ENCODE data around the gene NR4A3. TPM values are rescaled to one million over a fixed set of nuclear protein-coding genes. Genes with fewer than 3 reads are reported as not detected.

The NR4A3 gene
- total and polyA plus RNA-seq, 2 of the 13 experiments (the other 11 are each of a cell fraction or from before 2014, with no cell fraction given) = 0.02 to 0.09 TPM

DNA sequence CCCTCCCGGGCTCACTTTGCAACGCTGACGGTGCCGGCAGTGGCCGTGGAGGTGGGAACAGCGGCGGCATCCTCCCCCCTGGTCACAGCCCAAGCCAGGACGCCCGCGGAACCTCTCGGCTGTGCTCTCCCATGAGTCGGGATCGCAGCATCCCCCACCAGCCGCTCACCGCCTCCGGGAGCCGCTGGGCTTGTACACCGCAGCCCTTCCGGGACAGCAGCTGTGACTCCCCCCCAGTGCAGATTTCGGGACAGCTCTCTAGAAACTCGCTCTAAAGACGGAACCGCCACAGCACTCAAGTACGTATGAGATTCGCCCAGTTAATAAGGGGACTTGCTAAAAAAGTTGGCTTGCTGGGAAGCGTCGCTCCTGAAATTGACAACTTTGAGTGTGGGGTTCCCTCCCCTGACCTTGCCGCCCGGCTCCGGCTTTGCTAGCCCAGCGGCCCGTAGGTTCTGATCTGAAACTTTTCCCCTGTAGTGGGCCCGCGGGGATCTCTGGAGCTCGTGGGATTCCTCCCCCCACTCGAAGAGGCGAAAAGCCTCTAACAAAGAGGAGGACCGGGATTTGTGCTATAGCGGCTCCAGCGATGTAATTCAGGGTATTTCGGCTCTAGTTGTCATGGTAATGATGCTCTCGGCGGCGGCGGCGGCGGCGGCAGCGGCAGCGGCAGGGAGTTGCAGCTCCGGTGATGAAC lies 572 bp downstream of the NR4A3 start (continued):
- TF ChIP-seq AKAP8 (CRISPR knock-in tag; IDR thresholded peaks at IDR 0.05) (no peak), RELA (CRISPR knock-in tag; IDR thresholded peaks at IDR 0.05) (no peak), ZNF841 (CRISPR knock-in tag; IDR thresholded peaks at IDR 0.05; ENCODE audit: borderline replicate concordance) (no peak), ZNF101 (CRISPR knock-in tag; IDR thresholded peaks at IDR 0.05; ENCODE audit: borderline replicate concordance, low read depth) (no peak), U2AF1 (optimal IDR thresholded peaks at IDR 0.05; ENCODE audit: low read depth, low read length) (no peak), JUNB (CRISPR knock-in tag; IDR thresholded peaks at IDR 0.05; ENCODE audit: borderline replicate concordance) (no peak), SNAI1 (CRISPR knock-in tag; IDR thresholded peaks at IDR 0.05; ENCODE audit: borderline replicate concordance) (no peak), ZNF788 (CRISPR knock-in tag; IDR thresholded peaks at IDR 0.05; ENCODE audit: borderline replicate concordance) (no peak), CEBPB (IDR thresholded peaks at IDR 0.05; ENCODE audit: borderline replicate concordance, low read depth, low read length) (no peak), ZNF589 (CRISPR knock-in tag; conservative IDR thresholded peaks at IDR 0.05) (no peak), ZNF550 (CRISPR knock-in tag; IDR thresholded peaks at IDR 0.05; ENCODE audit: borderline replicate concordance) (no peak), ZNF333 (CRISPR knock-in tag; IDR thresholded peaks at IDR 0.05; ENCODE audit: borderline replicate concordance) (no peak), ZNF292 (CRISPR knock-in tag; IDR thresholded peaks at IDR 0.05; ENCODE audit: borderline replicate concordance, low read depth) (0 out of 2 replicates have a peak, but pooled peaks have one; percentile 45)
- TF ChIP-seq, protein P1, sequence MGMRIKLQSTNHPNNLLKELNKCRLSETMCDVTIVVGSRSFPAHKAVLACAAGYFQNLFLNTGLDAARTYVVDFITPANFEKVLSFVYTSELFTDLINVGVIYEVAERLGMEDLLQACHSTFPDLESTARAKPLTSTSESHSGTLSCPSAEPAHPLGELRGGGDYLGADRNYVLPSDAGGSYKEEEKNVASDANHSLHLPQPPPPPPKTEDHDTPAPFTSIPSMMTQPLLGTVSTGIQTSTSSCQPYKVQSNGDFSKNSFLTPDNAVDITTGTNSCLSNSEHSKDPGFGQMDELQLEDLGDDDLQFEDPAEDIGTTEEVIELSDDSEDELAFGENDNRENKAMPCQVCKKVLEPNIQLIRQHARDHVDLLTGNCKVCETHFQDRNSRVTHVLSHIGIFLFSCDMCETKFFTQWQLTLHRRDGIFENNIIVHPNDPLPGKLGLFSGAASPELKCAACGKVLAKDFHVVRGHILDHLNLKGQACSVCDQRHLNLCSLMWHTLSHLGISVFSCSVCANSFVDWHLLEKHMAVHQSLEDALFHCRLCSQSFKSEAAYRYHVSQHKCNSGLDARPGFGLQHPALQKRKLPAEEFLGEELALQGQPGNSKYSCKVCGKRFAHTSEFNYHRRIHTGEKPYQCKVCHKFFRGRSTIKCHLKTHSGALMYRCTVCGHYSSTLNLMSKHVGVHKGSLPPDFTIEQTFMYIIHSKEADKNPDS (CRISPR knock-in tag; IDR thresholded peaks at IDR 0.05) = no peak
- TF ChIP-seq, protein P2, sequence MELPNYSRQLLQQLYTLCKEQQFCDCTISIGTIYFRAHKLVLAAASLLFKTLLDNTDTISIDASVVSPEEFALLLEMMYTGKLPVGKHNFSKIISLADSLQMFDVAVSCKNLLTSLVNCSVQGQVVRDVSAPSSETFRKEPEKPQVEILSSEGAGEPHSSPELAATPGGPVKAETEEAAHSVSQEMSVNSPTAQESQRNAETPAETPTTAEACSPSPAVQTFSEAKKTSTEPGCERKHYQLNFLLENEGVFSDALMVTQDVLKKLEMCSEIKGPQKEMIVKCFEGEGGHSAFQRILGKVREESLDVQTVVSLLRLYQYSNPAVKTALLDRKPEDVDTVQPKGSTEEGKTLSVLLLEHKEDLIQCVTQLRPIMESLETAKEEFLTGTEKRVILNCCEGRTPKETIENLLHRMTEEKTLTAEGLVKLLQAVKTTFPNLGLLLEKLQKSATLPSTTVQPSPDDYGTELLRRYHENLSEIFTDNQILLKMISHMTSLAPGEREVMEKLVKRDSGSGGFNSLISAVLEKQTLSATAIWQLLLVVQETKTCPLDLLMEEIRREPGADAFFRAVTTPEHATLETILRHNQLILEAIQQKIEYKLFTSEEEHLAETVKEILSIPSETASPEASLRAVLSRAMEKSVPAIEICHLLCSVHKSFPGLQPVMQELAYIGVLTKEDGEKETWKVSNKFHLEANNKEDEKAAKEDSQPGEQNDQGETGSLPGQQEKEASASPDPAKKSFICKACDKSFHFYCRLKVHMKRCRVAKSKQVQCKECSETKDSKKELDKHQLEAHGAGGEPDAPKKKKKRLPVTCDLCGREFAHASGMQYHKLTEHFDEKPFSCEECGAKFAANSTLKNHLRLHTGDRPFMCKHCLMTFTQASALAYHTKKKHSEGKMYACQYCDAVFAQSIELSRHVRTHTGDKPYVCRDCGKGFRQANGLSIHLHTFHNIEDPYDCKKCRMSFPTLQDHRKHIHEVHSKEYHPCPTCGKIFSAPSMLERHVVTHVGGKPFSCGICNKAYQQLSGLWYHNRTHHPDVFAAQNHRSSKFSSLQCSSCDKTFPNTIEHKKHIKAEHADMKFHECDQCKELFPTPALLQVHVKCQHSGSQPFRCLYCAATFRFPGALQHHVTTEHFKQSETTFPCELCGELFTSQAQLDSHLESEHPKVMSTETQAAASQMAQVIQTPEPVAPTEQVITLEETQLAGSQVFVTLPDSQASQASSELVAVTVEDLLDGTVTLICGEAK (IDR thresholded peaks at IDR 0.05) = no peak
- TF ChIP-seq, protein P2 (CRISPR knock-in tag; IDR thresholded peaks at IDR 0.05) = 0 out of 2 replicates have a peak, but pooled peaks have one; percentile 6
- TF ChIP-seq, protein P3, sequence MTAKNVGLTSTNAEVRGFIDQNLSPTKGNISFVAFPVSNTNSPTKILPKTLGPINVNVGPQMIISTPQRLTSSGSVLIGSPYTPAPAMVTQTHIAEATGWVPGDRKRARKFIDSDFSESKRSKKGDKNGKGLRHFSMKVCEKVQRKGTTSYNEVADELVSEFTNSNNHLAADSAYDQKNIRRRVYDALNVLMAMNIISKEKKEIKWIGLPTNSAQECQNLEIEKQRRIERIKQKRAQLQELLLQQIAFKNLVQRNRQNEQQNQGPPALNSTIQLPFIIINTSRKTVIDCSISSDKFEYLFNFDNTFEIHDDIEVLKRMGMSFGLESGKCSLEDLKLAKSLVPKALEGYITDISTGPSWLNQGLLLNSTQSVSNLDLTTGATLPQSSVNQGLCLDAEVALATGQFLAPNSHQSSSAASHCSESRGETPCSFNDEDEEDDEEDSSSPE (CRISPR knock-in tag; IDR thresholded peaks at IDR 0.05) = no peak

Data from HepG2 (cell line).